ENCODE results near the gene ARTN.

ARTN gene

GRCh38 chr1:43946236-43947060, 12.8 kb downstream of the ARTN start, which contains the start of gene IPO13:
Gene IPO13 (plus strand): TSS chr1:43946950. CDS start chr1:43947601, 651 bp downstream.
- peak; percentile 90 to 93 for DNase-seq (ENCODE audit: extremely low read depth in 1 of 2, low read depth in 1 of 2)

GRCh38 chr1:43947061-43947873, 13.7 kb downstream of the ARTN start:
- DNase-seq (ENCODE audit: extremely low read depth in 1 of 2, low read depth in 1 of 2), result no peak

DNA sequence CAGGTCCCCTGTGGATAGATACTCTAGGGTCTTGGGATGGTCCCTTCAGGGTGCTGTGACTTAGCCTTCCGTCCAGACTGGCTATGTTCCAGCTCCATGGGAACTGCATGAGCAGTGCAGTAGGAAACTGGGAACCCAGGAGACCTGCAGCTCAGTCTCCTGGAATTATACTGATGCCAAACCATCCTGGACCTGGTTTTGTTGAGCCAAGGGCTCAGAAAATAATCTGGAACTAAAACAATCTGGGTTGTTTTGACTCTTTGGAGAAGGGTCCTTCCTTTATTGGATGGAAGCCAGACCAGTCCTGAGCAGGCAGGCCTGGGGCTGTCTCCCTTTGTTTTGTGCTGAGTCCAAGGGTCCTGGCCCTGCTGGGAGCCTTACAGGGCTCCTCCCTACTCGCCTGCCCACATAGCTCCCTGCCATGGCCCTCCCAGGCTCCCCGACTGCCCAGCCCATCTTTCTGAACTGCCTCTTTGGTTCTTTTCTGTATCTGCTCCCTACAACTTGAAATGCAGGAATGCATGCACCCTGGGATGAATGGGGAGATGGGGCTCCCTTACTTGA, 14.4 kb downstream of the ARTN start:
- DNase-seq (ENCODE audit: extremely low read depth in 1 of 2, low read depth in 1 of 2), result no peak

DNA sequence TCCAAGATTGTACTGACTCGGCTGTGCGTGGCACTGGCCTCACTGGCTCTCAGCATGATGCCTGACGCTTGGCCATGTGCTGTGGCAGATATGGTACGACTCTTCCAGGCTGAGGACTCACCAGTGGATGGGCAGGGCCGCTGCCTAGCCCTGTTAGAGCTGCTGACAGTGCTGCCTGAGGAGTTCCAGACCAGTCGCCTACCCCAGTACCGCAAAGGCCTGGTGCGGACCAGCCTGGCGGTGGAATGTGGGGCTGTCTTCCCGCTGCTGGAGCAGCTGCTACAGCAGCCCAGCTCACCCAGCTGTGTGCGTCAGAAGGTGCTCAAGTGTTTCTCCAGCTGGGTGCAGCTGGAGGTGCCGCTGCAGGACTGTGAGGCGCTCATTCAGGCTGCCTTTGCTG, 16.1 kb downstream of the ARTN start:
- no peak for DNase-seq (ENCODE audit: extremely low read depth in 1 of 2, low read depth in 1 of 2)

DNA sequence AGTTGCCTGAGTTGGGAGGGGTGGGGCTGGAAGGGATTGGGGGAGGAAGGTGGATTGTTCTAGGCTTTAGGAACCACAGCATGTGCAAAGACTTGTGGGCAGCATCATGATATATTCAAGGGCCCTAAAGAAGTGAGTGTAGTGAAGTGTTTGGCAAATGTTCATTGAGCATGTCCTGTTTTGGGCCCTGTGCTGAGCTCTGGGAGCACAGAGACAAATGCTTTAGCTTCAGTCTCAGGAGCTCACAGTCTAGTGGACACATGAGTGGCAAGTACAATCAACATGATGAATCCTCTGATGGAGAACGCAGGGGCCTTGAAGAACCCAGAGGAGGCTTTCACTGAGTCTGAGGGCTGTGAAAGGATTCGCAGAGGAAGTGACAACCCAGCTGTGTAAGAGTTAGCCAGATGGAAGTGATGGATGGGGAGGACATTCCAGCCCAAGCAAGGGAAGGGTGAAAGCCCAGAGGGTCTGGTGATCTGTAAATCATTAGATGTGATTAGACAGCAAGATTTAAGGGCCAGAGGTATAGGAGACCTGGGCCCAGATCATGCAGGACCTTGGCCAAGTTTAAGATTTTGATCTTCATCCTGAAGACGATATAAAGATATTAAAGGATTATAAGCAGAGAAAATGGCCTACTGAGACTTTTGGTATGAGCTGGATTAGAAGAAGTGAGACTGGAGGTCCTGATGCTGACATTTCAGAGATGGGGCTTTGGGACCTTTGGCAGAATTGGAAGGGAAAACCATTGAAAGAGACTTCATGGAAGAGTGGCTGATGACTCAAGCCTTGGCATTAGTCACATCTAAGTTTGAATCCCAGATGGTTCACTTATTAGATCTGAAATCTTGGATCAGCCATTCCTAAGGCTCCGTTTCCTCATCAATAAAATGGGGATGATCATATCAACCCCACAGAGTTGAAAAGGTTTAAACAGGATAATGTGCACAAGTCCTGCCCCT, 17.7 kb downstream of the ARTN start:
- no peak for DNase-seq (ENCODE audit: extremely low read depth in 1 of 2, low read depth in 1 of 2)

DNA sequence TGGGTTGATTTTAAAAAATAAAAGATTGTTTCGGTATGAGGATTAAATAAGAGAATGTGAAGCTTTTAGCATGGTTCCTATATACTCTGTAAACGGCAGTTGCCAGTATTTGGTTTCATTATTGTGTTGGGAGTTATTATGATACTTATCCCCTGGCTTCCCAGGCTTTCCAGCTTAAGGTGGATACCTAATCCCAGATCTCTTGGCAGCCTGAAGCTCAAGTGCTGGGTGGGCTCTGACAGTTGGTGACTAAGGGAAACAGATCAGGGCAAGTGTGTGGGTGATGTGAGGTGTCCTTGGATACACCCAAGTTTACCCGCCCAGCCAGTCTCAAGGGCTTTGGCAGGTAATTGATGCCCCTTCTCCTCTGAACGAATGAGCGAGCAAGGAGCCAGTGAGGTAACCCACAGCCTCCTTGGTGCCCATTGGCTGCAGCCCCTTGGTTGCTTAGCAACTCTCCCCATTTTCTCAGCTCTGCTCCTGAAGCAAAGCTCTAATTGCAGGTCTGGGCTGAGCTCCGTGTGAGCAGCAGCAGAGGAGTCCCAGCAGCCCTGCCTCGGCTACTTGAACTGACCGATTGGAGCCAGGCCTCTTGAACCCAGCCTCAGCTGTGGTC, 19.2 kb downstream of the ARTN start:
- DNase-seq (ENCODE audit: extremely low read depth in 1 of 2, low read depth in 1 of 2), result no peak

GRCh38 chr1:43953361-43953760, 19.8 kb downstream of the ARTN start:
- no peak for DNase-seq (ENCODE audit: extremely low read depth in 1 of 2, low read depth in 1 of 2)

DNA sequence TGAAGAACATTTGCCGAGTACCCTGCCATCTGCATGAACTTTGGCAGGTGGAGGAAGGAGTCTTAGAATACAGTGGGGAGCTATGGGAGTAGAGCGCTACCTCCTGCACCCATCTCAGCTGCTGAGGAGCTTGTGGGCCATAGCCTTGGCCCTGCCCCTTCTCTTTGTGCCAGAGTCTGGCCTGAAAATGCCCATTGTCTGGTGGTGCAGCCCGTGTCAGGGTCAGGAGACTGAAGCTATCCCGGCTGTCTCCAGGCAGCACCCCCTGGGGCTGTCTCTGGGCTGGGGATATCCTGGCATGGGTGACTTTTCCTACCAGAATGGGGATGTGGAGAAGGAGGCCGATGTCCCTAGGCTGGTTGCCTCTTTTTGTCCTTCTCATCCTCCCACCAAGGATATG, 20.4 kb downstream of the ARTN start:
- no peak for DNase-seq (ENCODE audit: extremely low read depth in 1 of 2, low read depth in 1 of 2)

DNA sequence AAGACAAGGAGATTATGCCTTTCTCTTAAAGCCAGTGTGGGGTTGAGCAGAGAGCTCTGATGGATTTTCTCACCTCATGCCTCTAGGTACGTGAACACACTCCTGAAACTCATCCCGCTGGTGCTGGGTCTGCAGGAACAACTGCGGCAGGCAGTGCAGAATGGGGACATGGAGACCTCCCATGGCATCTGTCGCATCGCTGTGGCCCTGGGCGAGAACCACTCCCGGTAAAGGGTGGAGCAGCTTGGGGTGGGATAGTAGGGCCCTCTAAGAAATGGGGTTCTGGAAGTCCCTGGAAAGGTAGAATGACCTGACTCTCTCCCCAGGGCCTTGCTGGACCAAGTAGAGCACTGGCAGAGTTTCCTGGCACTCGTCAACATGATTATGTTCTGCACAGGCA, 22.6 kb downstream of the ARTN start:
- DNase-seq (ENCODE audit: extremely low read depth in 1 of 2, low read depth in 1 of 2), result no peak

DNA sequence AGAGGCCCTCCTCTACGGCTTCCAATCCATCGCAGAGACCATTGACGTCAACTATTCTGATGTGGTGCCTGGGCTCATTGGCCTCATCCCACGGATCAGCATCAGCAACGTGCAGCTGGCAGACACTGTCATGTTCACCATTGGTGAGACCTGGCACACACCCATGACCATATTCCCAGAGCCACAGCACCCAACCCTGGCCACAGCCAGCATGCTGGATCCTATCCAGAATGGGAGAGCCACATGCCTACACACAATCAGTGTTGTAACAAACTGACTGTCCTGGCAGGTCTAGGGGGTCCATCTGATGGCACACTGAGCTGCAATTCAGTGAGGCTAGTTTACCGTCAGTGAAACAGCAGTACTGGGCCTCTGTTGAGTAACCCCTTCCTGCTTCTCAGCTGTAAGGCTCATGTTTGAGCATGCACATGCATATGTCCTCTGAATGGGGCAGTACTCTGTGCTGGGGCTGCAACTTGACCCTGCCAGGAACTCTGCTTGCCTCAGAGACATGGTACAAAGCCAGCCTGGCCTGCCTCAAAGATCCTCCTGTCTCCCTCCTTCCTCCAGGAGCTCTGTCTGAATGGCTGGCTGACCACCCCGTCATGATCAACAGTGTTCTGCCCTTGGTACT, 23.9 kb downstream of the ARTN start:
- DNase-seq (ENCODE audit: extremely low read depth in 1 of 2, low read depth in 1 of 2), result no peak

GRCh38 chr1:43958351-43959255, 25.0 kb downstream of the ARTN start:
- DNase-seq (ENCODE audit: extremely low read depth in 1 of 2, low read depth in 1 of 2), result no peak

DNA sequence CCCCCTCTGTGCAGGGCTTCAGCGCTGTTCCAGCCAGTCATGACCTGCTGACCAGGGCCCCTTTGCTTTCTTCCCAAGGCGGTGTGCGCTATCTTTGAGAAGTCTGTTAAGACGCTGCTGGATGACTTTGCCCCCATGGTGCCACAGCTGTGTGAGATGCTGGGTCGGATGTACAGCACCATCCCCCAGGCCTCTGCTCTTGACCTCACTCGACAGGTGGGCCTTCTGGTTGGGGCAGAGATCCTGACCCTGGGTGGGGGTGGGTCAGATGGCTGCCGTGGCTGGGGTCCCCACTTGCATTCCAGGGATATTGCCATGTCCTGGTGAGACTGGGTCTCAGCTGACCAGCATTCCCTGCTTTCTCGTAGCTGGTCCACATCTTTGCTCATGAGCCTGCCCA, 27.2 kb downstream of the ARTN start:
- DNase-seq (ENCODE audit: extremely low read depth in 1 of 2, low read depth in 1 of 2), result no peak

- no peak for DNase-seq (ENCODE audit: extremely low read depth in 1 of 2, low read depth in 1 of 2)
Measured at GRCh38 chr1:43961692-43962091, 28.1 kb downstream of the ARTN start.

GRCh38 chr1:43962324-43962723, 28.7 kb downstream of the ARTN start:
- DNase-seq (ENCODE audit: extremely low read depth in 1 of 2, low read depth in 1 of 2), result no peak

DNA sequence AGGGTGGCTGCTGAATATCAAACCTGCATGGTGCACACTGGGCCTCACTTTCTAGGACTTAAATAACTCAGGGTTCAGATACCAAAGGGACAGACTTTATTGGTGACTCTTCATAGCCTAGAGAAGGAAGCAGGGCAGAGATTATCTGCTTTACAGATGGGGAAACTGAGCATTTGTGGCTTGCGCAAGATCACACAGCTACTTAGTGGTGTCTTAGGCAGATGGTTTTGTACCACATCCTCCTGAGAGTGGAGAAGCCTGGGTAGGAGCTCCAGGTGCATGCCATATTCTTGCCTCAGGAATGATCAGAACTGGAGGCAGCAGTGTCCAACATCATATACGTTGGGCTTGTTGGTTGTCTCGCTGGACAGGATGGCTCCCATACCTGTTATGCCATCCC, 29.4 kb downstream of the ARTN start:
- no peak for DNase-seq (ENCODE audit: extremely low read depth in 1 of 2, low read depth in 1 of 2)

GRCh38 chr1:43963890-43964289, 30.3 kb downstream of the ARTN start:
- no peak for DNase-seq (ENCODE audit: extremely low read depth in 1 of 2, low read depth in 1 of 2)

GRCh38 chr1:43965316-43965715, 31.7 kb downstream of the ARTN start:
- no peak for DNase-seq (ENCODE audit: extremely low read depth in 1 of 2, low read depth in 1 of 2)

- no peak for DNase-seq (ENCODE audit: extremely low read depth in 1 of 2, low read depth in 1 of 2)
Measured at GRCh38 chr1:43968348-43968948, 34.8 kb downstream of the ARTN start.

All from stimulated activated CD8-positive, alpha-beta memory T cell treated with anti-CD3 and anti-CD28 coated beads, Interleukin-7, amount 100 ng/mL, for 48 hours (primary cell).